Globus pallidus (tissue), 1 donor: Measurements from ENCODE around the gene OTOG.
A peak's percentile ranks its signal among the peaks of the same experiment; 100 is the strongest.

ENCODE experiments used
- DNase-seq: peaks from one replicate; pipeline ENCODE4 v3.0.0-alpha.2; 2015; ENCODE audit warnings: low spot score

The OTOG gene

DNA sequence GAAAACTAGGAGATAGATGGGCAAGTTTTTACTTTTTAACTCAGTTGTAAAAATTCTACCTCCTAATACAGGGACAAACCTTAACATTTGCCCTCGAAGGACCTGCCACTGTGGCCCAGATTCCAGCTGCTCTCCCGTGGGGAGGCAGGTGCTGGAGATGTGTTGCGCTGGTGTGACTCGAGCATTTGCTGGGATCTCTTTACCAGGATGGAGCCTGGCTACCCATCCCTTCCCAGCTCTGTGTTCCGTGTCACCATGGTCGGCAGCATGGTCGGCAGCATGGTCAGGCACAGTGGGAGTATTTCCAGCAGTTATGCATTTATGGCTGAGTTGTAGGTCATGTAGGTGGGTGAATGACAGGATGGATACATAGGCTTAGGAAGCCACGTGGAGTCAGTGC is 41.1 kb downstream of the OTOG start:
- DNase-seq, result no peak

DNA sequence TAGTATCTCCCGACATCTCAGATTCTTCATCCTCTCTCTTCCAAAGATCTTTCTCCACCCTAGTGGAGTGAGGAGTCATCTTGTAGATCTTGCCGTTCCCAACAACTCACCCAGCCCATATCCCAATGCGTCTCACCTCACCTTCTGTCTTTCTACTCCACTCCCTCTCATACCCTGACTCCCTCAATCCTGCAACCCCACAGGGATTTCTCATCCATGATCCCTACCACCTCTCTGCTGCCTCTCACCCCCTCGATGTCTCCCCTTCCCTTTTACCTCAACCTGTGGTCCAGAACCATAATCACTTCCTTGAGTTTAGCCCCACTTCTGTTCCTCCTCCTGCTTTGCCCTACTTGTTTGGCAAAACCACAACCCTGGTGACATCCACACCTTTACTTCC is 41.7 kb downstream of the OTOG start:
- DNase-seq, result no peak

DNA sequence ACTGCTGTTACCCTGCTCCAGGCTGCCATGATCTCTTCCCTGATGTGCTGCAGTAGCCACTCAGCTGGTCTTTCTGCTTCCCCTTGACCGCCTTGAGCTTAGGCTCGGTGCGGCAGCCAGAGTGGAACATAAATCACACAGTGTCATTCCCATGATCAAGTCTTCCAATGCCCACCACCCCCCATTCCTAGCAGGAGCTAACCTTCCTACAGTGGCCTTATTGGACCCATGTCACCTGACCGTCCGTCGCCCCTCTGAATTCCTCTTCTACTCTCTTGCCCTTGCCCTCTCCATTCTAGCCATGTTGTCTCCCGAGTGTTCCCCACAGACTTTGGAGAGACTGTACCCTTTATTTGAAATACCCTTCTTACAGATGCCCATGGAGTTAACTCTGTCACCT is 43.4 kb downstream of the OTOG start:
- DNase-seq, result no peak

DNA sequence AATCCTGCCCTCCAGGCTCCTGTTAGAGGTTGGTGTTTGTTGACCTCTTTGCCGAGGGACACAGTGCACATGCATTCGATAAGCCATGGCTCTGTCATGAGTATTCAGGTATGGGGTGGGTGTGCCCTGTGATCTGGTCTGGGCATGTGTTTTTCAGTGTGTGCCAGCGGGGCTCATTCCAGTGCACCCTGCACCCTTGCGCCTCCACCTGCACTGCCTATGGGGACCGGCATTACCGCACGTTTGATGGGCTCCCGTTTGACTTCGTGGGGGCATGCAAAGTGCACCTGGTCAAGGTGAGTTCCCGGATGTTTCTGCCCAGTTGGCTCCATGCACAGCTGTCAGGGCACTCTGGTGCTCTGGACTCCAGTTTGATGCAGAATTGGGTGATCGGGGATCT is 44.2 kb downstream of the OTOG start:
- no peak for DNase-seq

DNA sequence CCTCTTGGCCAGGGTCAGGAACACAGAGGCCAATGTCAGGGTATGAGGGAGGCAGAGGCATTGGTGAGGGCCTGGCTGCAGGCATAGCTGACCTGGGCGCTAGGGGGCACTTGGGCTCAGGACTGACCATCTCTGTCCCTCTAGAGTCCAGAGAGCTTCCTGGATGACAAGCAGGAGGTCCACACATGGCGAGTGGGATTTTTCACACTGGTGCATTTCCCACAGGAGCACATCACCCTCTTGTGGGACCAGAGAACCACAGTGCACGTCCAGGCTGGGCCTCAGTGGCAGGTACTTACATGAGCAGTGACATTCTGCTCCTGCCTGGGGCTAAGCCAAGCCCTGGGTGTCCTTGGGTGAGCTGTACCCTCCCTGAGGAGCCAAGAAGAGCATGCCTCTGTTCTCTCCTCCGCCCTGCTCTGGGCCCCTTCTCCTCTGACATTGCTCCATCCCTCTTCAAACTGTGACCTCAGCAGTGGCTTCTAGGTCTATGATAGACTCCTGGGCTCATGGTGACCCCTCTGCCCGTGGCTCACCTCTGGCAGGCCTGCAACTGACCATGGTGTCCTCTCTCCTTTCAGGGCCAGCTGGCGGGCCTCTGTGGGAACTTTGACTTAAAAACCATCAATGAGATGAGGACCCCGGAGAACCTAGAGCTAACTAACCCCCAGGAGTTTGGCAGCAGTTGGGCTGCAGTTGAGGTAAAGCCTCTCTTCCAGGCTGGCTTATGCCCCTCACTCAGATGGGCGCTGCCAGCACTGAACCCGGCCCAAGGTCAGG is 46.6 kb downstream of the OTOG start:
- DNase-seq, result no peak

DNA sequence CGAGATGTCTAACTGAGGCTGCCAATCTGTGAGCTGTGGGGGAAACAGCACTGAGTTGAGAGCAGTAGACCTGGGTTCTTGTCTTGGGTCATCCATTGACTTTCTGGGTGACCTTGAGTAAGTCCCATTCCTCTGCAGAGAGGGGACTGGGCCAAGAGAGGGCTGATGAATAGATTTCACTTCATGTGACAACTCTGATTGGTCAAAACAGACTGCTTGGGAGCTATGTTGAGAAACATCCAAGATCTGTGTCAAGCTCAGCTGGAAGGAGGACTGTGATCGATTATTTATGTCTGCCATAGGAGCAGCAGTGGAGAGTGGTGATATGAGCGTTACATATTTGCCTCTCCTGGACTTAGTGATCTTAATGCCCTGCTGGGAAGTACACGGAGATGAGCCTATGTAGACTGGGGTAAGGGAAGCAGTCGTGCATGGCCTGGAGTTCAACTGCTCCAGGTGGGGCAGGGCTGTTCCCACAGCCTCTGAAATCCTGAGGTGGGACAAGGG is 47.7 kb downstream of the OTOG start:
- DNase-seq, result no peak

DNA sequence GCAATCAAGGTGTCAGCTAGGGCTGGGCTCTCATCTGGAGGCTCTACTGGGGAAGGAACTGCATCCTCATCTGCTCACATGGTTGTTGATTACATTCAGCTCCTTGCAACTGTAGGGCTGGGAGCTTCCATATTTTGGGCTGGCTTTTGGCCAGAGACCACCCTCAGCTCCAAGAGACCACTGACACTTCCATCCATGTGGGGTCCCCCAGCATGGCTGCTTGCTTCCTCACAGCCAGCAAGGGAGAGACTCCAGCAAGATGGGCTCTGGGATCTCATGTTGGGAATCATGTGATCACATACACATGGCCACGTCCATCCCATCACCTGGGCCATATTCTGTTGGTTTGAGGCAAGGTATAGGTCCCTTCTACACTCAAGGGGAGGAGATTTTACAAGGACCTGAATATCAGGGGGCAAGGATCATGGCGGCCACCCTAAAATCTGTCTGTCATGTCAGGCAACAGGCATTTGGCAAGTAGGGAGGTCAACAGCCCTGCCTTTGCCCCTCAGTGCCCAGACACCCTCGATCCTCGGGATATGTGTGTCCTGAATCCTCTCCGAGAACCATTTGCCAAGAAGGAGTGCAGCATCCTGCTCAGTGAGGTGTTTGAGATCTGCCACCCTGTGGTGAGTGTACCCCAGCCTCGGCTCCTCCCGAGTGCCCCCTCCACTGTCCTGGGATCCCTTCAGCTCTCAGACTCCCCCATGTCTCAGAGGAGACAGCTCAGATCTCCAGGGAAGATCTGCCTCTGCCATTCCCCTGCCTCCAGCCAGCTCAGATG is 48.7 kb downstream of the OTOG start:
- DNase-seq, result no peak

DNA sequence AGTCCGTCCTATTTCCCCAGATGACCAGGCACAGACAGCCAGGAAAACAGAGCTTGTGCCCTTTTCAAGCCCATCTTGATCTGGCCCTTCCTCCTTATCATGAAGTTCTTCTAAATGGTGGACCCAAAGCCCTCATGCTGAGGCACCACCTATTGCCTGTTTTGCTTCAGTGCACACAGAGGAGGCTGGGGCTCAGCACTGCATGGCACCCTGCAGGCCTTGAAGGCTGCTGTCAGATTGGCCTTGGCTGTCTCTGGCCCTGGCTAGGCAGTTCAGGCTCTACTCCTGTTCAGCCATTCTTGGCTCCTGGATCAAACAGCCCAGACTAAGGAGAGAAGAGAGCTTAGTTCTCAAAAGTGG is 49.2 kb downstream of the OTOG start:
- DNase-seq, result no peak

DNA sequence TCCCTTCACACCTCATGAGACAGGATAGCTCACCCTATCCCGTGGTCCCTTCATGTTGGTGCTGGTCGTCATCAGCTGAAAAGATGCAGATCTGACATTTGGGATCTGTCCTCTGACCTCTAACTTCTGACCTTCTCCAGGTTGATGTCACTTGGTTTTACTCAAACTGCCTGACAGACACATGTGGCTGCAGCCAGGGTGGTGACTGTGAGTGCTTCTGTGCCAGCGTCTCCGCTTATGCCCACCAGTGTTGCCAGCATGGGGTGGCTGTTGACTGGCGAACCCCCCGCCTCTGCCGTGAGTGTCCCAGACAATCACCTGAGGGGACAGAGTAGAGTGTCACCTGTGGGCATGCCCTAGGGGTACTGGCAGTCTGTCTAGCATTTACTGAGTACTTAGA is 49.7 kb downstream of the OTOG start:
- no peak for DNase-seq

DNA sequence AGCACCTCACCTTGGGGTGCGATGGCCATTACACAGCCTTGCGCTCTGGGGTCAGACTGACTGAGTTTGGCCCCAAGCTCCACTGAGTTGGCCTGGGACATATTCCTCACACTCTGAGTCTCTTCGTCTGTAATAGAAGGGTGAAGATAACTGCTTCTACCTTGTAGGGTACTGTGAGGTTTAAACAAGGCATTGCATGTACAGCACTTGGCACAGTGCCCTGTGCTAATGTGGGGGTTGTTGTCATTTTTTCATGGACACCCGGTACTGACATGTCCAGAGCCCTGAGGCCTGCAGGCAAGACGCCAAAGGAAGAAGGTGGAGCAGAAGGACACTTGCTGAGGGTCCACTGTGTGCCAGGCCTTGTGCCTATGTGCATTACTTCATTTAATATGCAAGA is 50.7 kb downstream of the OTOG start:
- DNase-seq, result no peak

DNA sequence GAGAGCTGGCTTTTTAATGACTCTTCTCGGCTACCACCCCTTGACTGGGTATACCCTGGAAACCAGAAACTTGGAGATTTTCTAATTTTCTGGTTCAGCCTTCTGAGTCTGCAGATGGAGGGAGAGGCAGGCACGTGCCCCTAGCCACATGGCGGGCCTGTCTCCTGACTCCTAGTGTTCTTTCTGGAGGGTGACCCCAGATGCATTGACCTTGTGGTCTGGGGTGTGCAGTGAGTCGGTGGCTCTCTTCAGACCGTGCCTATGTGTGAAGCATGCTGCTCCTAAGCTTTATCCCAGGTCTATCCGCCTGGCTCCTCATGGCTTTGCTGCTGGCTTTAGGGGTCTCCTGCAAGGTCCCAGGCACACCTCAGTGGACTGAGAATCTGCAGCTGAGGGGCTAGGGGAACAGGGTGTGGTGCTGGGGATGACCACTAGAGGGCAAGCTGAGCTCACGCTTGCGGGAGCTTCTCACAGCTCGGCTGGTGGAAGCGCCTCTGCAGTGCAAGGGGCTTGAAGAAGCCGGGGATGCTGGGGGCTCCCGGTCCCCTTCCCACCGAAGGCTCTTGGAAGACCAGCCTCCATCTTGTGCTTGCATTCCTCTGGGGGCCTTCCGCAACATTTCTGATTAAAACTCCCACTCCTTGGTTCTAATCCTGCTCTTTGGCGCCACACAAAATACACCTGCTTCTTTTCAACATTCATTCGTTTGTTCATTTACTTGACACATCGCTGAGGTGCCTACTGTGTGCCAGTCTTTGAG is 51.8 kb downstream of the OTOG start:
- peak; percentile 51 for DNase-seq

DNA sequence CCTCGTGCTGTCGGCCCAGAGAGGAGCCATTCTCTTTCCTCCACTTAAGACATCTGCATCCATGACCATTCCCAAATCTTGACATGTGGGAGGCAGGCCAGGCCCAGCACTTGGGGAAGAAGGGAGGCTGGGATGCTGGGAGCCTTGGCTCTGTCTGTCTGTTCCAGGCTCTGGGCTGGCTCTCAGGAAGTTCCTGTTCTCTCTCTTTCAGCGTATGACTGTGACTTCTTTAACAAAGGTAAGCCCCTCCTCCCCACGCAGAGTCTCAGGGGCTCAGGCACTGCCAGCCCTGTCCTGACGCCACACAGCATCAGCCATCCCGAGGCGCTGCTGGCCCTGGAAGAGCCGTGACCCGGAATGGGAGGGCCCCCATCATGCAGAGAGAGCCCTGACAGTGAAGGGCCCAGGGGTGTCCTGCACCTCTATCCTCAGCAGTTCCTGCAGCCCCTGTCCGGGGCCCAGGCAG is 52.4 kb downstream of the OTOG start:
- DNase-seq, result no peak

DNA sequence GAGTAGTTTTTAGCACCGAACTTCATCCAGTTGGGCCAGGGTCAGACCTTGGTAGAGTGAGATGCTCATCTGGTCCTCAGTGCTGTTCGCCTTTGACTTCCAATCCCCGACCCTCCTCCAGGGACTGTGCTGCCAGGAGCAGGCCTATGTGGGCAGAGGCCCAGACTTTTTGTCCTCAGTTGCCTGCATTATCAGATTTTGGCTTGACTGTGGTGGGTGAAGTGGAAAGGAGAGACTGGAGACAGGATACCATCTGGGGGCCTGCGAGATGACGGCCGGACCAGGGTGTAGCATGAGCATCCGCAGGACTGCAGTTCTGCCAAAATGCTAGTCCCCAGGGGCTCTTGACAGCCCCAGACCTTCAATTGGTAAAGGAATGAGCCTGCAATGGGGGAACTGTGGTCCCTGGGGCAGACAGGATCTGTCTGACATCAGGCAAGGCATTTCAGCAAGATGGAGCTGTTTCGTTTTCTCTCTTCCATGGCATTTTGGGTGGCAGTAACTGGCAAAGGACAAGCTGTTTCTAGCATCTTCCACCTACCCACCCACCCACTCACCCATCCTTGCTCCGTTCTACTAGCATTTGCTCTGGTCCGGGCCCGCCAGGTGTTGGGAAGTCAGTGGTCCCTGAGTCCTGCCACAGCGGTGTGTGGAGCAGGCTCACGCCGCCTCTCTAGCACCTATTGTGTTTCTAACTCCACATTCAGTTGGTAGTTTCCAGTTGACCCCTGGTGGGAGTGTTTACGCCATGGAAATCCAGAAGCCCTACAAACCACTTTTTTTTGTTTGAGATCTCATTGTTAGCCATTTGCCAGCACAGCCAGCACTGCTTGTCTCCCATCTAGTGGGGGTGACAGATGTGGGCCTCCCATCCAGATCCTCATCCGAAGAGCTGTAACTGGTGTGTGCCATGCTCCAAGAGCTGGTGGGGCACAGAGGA is 53.5 kb downstream of the OTOG start:
- DNase-seq, result no peak

DNA sequence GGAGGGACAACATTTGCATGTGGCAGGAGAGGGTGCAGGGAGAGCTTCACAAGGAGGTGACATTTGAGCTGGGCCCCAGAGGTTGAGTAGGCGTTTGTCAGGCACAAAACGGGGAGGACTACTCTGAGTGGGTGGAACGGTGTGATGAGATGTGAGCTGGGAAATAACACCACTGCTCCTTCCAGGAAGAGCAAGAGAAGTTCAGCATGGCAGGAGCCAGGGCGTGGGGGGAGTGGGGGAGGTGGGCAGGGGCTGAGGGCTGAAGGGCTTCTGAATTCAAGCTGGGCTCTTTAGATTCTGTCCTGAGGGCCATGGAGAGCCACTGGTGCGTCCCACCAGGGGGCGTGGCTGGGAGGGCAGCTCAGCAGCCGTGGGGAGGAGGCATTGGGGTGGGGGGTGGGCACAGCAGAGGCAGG is 54.2 kb downstream of the OTOG start:
- no peak for DNase-seq

DNA sequence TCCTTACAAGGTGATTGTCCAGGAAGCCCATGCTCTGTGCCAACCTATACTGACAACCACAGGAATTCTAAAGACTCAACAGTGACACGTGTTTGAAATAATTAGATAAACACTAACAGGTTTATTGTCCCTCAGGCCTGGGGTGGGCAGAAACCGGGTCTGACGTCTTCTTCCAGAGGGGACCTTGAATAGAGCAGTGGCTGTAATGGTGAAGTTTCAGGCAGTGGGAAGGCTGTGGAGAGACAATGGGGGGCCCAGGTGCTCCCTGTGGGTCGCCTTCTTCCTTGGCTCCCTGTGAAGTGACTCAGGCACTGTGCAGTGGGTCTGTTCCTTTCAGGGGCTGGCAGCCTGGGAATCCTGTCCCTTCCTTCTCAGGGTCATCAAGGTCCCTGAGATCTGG is 54.6 kb downstream of the OTOG start:
- DNase-seq, result no peak

DNA sequence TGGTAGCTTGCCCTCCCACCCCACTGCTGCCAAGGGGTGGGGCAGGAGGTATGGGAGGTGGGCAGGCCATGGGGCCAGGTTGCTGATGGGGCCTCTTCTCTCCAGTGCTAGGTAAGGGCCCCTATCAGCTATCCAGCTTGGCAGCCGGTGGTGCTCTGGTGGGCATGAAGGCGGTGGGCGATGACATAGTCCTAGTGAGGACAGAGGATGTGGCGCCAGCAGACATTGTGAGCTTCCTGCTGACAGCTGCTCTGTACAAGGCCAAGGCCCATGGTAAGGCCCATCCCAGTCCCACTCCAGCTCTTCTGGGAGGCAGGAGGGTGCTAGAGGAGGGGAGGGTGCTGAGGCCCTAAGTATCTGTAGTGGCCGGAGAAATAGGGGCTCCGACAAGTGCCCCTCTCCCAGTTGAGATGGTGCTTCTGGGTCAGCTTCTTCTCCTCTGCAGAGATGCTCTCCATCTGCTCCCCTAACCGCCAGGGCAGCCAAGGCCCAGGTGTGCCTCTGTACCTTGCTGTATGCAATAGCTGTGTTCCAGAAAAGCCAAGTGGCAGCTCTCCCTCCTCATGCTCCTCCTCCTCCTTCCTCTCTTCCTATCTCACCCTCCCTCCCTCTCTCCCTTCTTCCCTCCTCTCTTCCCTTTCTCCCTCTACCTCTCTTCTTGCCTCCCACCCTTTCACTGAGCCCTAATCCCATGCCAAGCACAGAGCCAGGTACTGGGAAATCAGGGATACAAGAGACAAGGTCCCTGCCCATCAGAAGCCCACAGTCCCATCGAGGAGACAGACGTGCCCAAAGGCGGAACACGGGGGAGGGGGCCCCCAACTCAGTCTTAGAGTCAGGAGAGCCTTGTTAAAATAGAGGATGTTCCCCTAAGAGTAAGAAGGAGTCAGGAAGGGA is 55.3 kb downstream of the OTOG start:
- no peak for DNase-seq

DNA sequence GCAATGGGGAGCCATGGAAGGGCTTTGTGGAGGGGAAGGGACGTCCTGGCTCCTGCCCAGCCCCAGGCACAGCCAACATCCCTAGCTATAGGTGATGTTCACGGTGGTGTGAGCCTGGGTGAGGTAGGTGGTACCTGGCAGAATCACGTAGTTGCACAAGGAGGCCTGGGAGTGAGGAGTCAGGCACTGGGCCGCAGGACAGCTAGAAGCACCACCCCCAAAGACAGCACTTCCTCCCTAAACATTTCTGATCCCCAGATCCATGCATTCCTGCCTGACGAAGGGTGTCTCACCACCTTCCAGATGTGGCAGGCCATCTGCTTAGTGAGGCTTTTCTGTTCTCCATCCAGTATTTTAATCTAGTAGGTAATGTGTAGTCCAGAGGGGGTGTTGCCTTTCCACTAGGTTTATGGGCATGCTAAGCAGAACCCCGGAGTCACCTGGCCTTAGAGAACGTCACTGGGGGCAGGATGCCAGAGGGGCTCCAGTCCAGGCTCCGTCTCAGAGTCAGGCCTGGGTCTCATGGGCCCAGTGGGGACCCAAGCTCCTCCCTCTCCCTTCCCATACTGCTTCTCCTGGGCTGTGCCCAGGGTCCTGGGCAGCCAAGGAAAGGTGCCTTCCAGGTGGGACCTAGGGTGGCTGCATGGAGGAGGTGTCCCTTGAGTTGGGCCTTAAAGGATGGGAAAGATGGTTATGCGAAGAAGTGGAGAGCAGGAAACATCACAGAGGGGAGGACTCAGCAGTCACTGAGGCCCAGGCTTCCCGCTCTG is 56.2 kb downstream of the OTOG start:
- no peak for DNase-seq

DNA sequence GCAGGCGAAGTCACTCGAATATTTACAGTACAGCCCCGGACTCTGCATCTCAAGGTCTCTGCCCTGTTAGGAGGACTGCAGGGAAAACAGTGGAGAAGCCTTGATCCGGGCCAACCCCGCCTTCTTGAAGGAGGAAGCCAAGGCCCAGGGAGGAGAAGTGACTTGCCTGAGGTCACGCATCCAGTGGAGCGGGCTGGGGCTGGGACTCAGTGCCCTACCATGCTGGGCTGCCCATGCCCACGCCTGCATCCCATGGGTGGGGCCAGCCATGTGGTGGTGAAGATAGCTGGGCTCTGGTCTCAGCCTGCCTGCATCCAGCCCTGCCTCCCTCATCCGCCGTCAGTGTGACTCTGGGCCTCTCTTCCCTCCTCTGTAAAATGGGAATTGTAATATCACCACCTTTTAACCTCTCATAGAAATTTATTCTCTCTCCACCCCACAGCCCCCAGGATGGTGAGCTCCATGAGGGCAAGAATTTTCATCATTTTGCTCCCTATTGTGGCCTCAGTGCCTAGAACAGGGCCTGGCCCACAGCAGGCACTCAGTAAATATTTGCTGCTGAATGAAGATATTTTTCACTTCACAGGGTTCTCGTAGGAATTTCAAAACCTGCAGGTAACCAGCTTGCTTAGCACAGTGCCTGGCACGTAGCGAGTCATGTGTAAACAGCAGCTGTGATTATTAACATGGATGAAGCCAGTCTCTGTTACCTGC is 57.3 kb downstream of the OTOG start:
- DNase-seq, result no peak

DNA sequence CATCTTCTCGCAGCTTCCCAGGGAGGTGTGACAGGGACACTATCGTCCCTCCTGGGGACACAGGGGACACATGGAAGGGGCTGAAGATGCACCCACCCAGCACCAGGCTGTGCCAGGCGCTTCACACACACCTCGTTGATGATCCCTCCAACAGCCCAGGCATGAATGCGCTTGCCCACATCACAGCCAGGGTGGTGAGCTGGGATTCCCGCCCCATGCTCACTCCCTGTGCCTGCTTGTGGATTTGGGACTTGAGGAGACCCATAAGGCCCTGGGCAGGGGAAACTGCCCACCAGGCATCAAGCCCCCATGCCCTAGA is 57.8 kb downstream of the OTOG start:
- no peak for DNase-seq
